DND-41 (cell line): ENCODE data around the gene TMEM63C.

ENCODE experiments used
- ATAC-seq: fragments of 200-7000 bp; cut with Tn5 transposase; 3 replicates; pipeline ENCODE4 v1.9.1; 2021; ENCODE audit warnings: low read depth; ENCODE audit not compliant: insufficient read depth
- DNase-seq: peaks from one replicate; pipeline ENCODE4 v3.0.0-alpha.2; 2020
- H2AFZ ChIP-seq: 2 replicates; pipeline ENCODE4 v1.6.0; 2012; ENCODE audit warnings: low read depth, low read length
- H3K27ac ChIP-seq: 2 replicates; pipeline ENCODE4 v1.5.1; 2012; ENCODE audit warnings: low read length, inconsistent platforms
- H3K27me3 ChIP-seq: fragments of 200-600 bp; sonication (generic); 2 replicates; pipeline ENCODE4 v1.6.0; 2012; ENCODE audit warnings: low read length, mild to moderate bottlenecking, inconsistent platforms; ENCODE audit not compliant: insufficient read depth, poor library complexity
- H3K36me3 ChIP-seq: 2 replicates; pipeline ENCODE4 v1.5.1; 2012; ENCODE audit warnings: low read length, inconsistent platforms; ENCODE audit not compliant: insufficient read depth
- H3K4me1 ChIP-seq: 2 replicates; pipeline ENCODE4 v1.5.1; 2012; ENCODE audit warnings: mild to moderate bottlenecking, low read length; ENCODE audit not compliant: insufficient read depth
- H3K4me2 ChIP-seq: 2 replicates; pipeline ENCODE4 v1.6.0; 2012; ENCODE audit warnings: mild to moderate bottlenecking, moderate library complexity, low read length, inconsistent platforms; ENCODE audit not compliant: insufficient read depth
- H3K4me3 ChIP-seq, 2 experiments: fragments of 200-600 bp in 1 of 2; shearing (Covaris generic) in 1 of 2; 2 replicates each; pipeline ENCODE4 v1.5.1; 2012 to 2016; ENCODE audit warnings: inconsistent platforms in 2 of 2, low read length in 2 of 2, mild to moderate bottlenecking in 2 of 2, low read depth in 1 of 2, moderate library complexity in 1 of 2
- H3K79me2 ChIP-seq: 2 replicates; pipeline ENCODE4 v1.6.0; 2012; ENCODE audit warnings: low read length, inconsistent platforms; ENCODE audit not compliant: insufficient read depth
- H3K9ac ChIP-seq: 2 replicates; pipeline ENCODE4 v1.6.0; 2012; ENCODE audit warnings: low read depth, mild to moderate bottlenecking, inconsistent platforms, low read length, moderate library complexity
- H3K9me3 ChIP-seq: 2 replicates; pipeline ENCODE4 v1.5.1; 2012; ENCODE audit warnings: low read length, moderate library complexity, mild to moderate bottlenecking, inconsistent platforms; ENCODE audit not compliant: insufficient read depth, severe bottlenecking
- H4K20me1 ChIP-seq: 2 replicates; pipeline ENCODE4 v1.6.0; 2012; ENCODE audit warnings: low read length; ENCODE audit not compliant: insufficient read depth
- CTCF ChIP-seq: IDR thresholded peaks from 2 replicates; pipeline ENCODE4 v1.5.1; 2012; ENCODE audit warnings: borderline replicate concordance, low read length, moderate library complexity, mild to moderate bottlenecking; ENCODE audit not compliant: poor library complexity, severe bottlenecking; ENCODE audit errors: extremely low read depth
- EZH2 ChIP-seq: IDR thresholded peaks from 3 replicates; pipeline ENCODE4 v1.6.1; 2012; ENCODE audit warnings: borderline replicate concordance, low read depth, mild to moderate bottlenecking, moderate library complexity, low read length, inconsistent platforms; ENCODE audit not compliant: severe bottlenecking

TMEM63C gene

GRCh38 chr14:77220246-77221017, 38.8 kb downstream of the TMEM63C start:
- Histone ChIP-seq H3K27ac (no peak overlapping the region), H3K36me3 (no peaks in the 10 kb centered on the region), H3K27me3 (peaks cover 6% of the 10 kb centered on the region), H2AFZ (no peak overlapping the region), H4K20me1 (peaks cover 5% of the 10 kb centered on the region; the same call in 1 of the 2 replicates), H3K4me3 (no peak overlapping the region), H3K9me3 (no peaks in the 10 kb centered on the region), H3K4me1 (no peaks in the 10 kb centered on the region), H3K9ac (no peak overlapping the region), H3K79me2 (no peaks in the 10 kb centered on the region), H3K4me2 (no peak overlapping the region)
- ATAC-seq (no peak), DNase-seq (no peak)
- TF ChIP-seq EZH2 (no peak), CTCF (no peak)

GRCh38 chr14:77221241-77221871, 39.8 kb downstream of the TMEM63C start:
- TF ChIP-seq CTCF (no peak), EZH2 (no peak)
- no peaks in the 10 kb centered on the region for H3K4me1 ChIP-seq
- H3K36me3 ChIP-seq = no peaks in the 10 kb centered on the region
- no peaks in the 10 kb centered on the region for H3K79me2 ChIP-seq
- no peak overlapping the region for H2AFZ ChIP-seq
- ATAC-seq = no peak
- H3K9me3 ChIP-seq = no peaks in the 10 kb centered on the region
- H3K27me3 ChIP-seq = no peaks in the 10 kb centered on the region
- H3K27ac ChIP-seq = no peak overlapping the region
- H3K4me2 ChIP-seq = no peak overlapping the region
- 0 out of 2 replicates have a peak, but pooled peaks cover 5% of the 10 kb centered on the region for H4K20me1 ChIP-seq
- no peak overlapping the region for H3K4me3 ChIP-seq
- DNase-seq = no peak
- H3K9ac ChIP-seq = no peak overlapping the region

- Histone ChIP-seq H4K20me1 (0 out of 2 replicates have a peak, but pooled peaks cover 10% of the 10 kb centered on the region), H3K79me2 (no peaks in the 10 kb centered on the region), H3K27ac (no peak overlapping the region), H3K27me3 (peaks cover 2% of the 10 kb centered on the region), H3K9ac (no peak overlapping the region), H3K9me3 (no peaks in the 10 kb centered on the region), H3K36me3 (no peaks in the 10 kb centered on the region), H3K4me3 (no peak overlapping the region), H3K4me1 (no peaks in the 10 kb centered on the region), H3K4me2 (no peak overlapping the region), H2AFZ (no peak overlapping the region)
- no peak for DNase-seq
- TF ChIP-seq CTCF (no peak), EZH2 (no peak)
- no peak for ATAC-seq
These were observed 41.1 kb downstream of the TMEM63C start for GRCh38 chr14:77222546-77223225.
